K562 (cell line): ENCODE results near the gene ZNF829. TPM values are rescaled to one million over a fixed set of nuclear protein-coding genes. Genes with fewer than 3 reads are reported as not detected.

Experiments
- CEBPZ ChIP-seq: fragments of 150-350 bp; IDR thresholded peaks from 2 replicates; pipeline ENCODE4 v1.6.1; 2014; ENCODE audit warnings: low read depth, mild to moderate bottlenecking, low read length, borderline replicate concordance
- MTA1 ChIP-seq: fragments of 450-650 bp; IDR thresholded peaks from 2 replicates; pipeline ENCODE4 v1.6.1; 2017; ENCODE audit warnings: borderline replicate concordance
- SMARCC2 ChIP-seq: fragments of 450-650 bp; IDR thresholded peaks from 2 replicates; pipeline ENCODE4 v1.6.1; 2017; ENCODE audit warnings: antibody characterized with exemption, moderate library complexity, mild to moderate bottlenecking, low read depth
- ZBTB11 ChIP-seq, 3 experiments: fragments of 200-800 bp in 1 of 3; fragments of 250-450 bp in 1 of 3; fragments of 450-650 bp in 1 of 3; sonication (Bioruptor Pico) in 1 of 3; sonication (Bioruptor generic) in 1 of 3; formaldehyde crosslinking in 1 of 3; IDR thresholded peaks; 2 replicates each; pipeline versions ENCODE4 v1.6.1 to v1.8.0; 2016 to 2022; ENCODE audit warnings: mild to moderate bottlenecking in 2 of 3, missing genetic modification characterization in 2 of 3, missing compliant biosample characterization in 1 of 3, moderate library complexity in 1 of 3
- ZNF589 ChIP-seq: fragments of 200-800 bp; sonication (Bioruptor generic); IDR thresholded peaks from 2 replicates; pipeline ENCODE4 v1.6.1; 2016; ENCODE audit warnings: low read depth, missing genetic modification characterization, missing compliant biosample characterization
- polyA plus RNA-seq, 8 experiments: library from polyadenylated mRNA; depleted of rRNA in 4 of 8; stranded (reverse) in 5 of 8; unstranded in 3 of 8; fragments of >200 nt; fragmentation: Nextera tagmentation in 2 of 8; fragmentation: Illumina TruSeq in 1 of 8; extraction: Ambion mirVana in 2 of 8; extraction: Trizol in 1 of 8; gene quantifications; 2 replicates each; pipeline versions ENCODE4 v1.2.1 to v1.2.3, GENCODE V29; 2011 to 2014; ENCODE audit warnings: inconsistent platforms in 1 of 8, missing spikeins in 1 of 8
- total RNA-seq, 7 experiments: library from RNA; depleted of rRNA in 6 of 7; stranded (reverse); fragments of >200 nt in 6 of 7; fragmentation: Illumina TruSeq in 2 of 7; extraction: Trizol in 2 of 7; gene quantifications; 2 replicates each; pipeline versions ENCODE4 v1.2.1 to v1.2.3, GENCODE V29; 2011 to 2021; ENCODE audit warnings: low replicate concordance in 1 of 7
- TF ChIP-seq, protein P1 (sequence below): fragments of 450-650 bp; IDR thresholded peaks from 2 replicates; pipeline ENCODE4 v1.6.1; 2016; ENCODE audit warnings: mild to moderate bottlenecking, moderate library complexity

The ZNF829 gene
- total and polyA plus RNA-seq, 9 of the 15 experiments (the other 6 are each of a cell fraction or from before 2014, with no cell fraction given), result 0.02 to 0.14 (median 0.06) TPM; not detected in 1

GRCh38 chr19:36915992-36916830 is at the start of gene ZNF829, which contains the start of gene ZNF568 (continued):
- no peak for TF ChIP-seq CEBPZ
- TF ChIP-seq, protein P1, sequence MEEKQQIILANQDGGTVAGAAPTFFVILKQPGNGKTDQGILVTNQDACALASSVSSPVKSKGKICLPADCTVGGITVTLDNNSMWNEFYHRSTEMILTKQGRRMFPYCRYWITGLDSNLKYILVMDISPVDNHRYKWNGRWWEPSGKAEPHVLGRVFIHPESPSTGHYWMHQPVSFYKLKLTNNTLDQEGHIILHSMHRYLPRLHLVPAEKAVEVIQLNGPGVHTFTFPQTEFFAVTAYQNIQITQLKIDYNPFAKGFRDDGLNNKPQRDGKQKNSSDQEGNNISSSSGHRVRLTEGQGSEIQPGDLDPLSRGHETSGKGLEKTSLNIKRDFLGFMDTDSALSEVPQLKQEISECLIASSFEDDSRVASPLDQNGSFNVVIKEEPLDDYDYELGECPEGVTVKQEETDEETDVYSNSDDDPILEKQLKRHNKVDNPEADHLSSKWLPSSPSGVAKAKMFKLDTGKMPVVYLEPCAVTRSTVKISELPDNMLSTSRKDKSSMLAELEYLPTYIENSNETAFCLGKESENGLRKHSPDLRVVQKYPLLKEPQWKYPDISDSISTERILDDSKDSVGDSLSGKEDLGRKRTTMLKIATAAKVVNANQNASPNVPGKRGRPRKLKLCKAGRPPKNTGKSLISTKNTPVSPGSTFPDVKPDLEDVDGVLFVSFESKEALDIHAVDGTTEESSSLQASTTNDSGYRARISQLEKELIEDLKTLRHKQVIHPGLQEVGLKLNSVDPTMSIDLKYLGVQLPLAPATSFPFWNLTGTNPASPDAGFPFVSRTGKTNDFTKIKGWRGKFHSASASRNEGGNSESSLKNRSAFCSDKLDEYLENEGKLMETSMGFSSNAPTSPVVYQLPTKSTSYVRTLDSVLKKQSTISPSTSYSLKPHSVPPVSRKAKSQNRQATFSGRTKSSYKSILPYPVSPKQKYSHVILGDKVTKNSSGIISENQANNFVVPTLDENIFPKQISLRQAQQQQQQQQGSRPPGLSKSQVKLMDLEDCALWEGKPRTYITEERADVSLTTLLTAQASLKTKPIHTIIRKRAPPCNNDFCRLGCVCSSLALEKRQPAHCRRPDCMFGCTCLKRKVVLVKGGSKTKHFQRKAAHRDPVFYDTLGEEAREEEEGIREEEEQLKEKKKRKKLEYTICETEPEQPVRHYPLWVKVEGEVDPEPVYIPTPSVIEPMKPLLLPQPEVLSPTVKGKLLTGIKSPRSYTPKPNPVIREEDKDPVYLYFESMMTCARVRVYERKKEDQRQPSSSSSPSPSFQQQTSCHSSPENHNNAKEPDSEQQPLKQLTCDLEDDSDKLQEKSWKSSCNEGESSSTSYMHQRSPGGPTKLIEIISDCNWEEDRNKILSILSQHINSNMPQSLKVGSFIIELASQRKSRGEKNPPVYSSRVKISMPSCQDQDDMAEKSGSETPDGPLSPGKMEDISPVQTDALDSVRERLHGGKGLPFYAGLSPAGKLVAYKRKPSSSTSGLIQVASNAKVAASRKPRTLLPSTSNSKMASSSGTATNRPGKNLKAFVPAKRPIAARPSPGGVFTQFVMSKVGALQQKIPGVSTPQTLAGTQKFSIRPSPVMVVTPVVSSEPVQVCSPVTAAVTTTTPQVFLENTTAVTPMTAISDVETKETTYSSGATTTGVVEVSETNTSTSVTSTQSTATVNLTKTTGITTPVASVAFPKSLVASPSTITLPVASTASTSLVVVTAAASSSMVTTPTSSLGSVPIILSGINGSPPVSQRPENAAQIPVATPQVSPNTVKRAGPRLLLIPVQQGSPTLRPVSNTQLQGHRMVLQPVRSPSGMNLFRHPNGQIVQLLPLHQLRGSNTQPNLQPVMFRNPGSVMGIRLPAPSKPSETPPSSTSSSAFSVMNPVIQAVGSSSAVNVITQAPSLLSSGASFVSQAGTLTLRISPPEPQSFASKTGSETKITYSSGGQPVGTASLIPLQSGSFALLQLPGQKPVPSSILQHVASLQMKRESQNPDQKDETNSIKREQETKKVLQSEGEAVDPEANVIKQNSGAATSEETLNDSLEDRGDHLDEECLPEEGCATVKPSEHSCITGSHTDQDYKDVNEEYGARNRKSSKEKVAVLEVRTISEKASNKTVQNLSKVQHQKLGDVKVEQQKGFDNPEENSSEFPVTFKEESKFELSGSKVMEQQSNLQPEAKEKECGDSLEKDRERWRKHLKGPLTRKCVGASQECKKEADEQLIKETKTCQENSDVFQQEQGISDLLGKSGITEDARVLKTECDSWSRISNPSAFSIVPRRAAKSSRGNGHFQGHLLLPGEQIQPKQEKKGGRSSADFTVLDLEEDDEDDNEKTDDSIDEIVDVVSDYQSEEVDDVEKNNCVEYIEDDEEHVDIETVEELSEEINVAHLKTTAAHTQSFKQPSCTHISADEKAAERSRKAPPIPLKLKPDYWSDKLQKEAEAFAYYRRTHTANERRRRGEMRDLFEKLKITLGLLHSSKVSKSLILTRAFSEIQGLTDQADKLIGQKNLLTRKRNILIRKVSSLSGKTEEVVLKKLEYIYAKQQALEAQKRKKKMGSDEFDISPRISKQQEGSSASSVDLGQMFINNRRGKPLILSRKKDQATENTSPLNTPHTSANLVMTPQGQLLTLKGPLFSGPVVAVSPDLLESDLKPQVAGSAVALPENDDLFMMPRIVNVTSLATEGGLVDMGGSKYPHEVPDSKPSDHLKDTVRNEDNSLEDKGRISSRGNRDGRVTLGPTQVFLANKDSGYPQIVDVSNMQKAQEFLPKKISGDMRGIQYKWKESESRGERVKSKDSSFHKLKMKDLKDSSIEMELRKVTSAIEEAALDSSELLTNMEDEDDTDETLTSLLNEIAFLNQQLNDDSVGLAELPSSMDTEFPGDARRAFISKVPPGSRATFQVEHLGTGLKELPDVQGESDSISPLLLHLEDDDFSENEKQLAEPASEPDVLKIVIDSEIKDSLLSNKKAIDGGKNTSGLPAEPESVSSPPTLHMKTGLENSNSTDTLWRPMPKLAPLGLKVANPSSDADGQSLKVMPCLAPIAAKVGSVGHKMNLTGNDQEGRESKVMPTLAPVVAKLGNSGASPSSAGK, result no peak
- TF ChIP-seq MTA1, result no peak
- peak in 1 of 3 experiments; percentile 86; a peak in 1 of 6 replicates for TF ChIP-seq ZBTB11 (CRISPR knock-in tag; IDR thresholded peaks at IDR 0.05)
- no peak for TF ChIP-seq ZNF589 (CRISPR knock-in tag)
- TF ChIP-seq SMARCC2, result no peak
